SIG-M5 (cell line): ENCODE data around the gene STXBP4.

ENCODE experiments used
- DNase-seq: peaks from one replicate; lab custom pipeline; 2025; lab: John Stamatoyannopoulos, UW

The STXBP4 gene

GRCh38 chr17:54971147-54971546, 2.6 kb downstream of the STXBP4 start:
- DNase-seq = no peak

GRCh38 chr17:54971901-54972300, 3.3 kb downstream of the STXBP4 start:
- no peak for DNase-seq

DNA sequence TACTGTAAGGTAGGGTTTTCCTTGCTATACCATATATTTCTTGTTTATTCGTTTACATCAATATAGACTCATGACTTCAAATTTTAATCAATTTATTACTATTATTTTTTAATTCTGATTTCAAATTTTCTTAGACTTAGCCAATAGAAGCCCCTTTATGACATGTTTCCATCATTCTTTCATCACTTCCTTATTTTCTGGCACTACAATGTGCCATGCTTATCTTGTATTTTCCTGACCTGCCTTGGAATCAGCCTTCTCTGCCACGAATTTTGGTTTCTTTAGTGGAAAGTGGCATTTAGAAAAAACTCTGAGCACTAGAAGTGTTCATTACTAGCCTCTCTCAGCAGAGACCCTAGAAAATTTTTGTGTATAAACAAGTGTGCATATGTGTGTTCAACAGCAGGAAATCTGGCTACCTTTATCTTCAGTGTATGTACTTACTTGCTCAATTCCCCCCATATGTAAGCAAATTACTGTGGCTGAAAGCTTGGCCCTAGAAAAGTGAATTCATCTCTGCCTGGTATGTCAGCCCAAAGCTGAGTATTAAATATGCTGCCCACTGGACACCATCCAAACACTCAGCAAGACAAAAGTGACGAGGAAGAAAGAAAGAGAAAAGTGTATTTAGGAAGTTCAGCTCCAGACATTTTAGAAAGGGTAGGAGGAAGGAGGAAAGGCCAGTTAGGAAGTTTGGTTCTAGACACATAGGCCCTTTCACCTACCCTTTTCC, 4.0 kb downstream of the STXBP4 start:
- DNase-seq = no peak

- DNase-seq = no peak
These were observed 6.2 kb downstream of the STXBP4 start for GRCh38 chr17:54974759-54975158.

DNA sequence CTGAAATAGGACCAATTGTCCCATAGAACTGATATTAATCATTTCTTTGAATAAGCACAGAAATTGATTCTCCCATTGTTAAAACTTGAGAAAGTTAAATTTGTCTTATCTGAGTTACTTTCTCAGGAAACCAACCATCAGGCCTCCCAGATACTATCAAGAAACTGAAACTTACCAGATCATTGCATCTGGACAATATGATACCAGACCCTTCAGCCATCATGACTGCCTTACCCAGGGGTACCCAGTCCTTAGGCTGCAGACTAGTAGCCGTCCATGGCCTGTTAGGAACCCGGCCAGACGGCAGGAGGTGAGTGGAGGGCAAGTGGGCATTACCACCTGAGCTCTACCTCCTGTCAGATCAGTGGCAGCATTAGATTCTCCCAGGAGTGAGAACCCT, 7.8 kb downstream of the STXBP4 start:
- DNase-seq = no peak

GRCh38 chr17:54977744-54978143, 9.2 kb downstream of the STXBP4 start:
- DNase-seq = no peak

DNA sequence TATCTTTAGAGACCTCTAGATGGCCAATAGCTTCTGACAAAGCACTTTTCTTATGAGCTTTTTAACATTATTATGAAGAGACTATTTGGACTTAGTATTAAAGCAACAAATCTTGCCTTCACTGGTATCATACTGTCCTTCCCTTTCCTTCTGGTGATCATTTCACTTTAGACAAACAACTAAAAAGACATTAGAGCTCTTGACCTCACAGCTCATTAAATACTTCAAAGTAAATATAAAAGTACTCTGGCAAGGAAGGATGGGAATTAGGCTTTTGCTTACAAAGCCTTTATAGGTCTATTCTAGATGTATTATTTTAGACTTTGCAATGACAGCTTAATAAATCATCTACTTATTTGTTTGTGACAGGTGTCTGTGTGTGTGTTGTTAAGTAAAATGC, 11.1 kb downstream of the STXBP4 start:
- no peak for DNase-seq

- no peak for DNase-seq
These were observed 11.8 kb downstream of the STXBP4 start for GRCh38 chr17:54980375-54980774.

DNA sequence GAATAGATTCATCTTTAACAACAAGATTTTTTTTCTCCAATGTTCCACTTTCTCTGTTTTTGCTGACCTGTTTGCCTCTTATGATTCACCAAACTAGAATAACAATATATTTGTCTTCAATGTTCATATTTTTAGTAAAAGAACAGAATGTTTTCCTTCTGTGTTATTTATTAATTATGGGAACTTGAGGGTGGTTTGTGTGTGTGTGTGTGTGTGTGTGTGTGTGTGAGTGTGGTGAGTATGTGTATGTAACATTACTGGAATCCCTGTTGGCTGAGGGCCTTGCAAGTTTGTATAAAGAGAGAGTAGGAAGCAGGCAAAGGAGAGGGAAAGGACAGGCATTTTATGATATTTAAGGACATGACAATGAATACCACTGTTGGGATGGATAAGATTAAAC, 13.8 kb downstream of the STXBP4 start:
- no peak for DNase-seq

- no peak for DNase-seq
These were observed 14.7 kb downstream of the STXBP4 start for GRCh38 chr17:54983260-54983659.

- DNase-seq = no peak
These were observed 16.9 kb downstream of the STXBP4 start for GRCh38 chr17:54985476-54985875.

DNA sequence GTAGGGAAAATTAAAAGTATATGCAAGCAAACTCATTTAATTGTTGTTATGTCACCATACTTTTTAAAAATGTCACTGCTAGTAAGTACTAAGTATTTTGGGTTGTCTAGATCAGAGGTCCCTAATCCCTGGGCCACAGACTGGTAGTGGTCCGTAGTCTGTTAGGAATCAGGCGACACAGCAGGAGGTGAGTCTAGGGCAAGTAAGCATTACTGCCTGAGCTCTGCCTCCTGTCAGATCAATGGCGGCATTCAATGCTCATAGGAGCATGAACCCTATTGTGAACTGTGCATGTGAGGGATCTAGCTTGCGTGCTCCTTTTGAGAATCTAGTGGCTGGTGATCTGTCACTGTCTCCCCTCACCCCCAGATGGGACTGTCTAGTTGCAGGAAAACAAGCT, 21.6 kb downstream of the STXBP4 start:
- DNase-seq = no peak

- DNase-seq = no peak
These were observed 23.0 kb downstream of the STXBP4 start for GRCh38 chr17:54991567-54991966.

GRCh38 chr17:54992797-54993639, 24.5 kb downstream of the STXBP4 start:
- DNase-seq = no peak

GRCh38 chr17:54996441-54996840, 27.9 kb downstream of the STXBP4 start:
- DNase-seq = no peak

- no peak for DNase-seq
These were observed 33.9 kb downstream of the STXBP4 start for GRCh38 chr17:55002458-55002857.

GRCh38 chr17:55004484-55004883, 35.9 kb downstream of the STXBP4 start:
- DNase-seq = no peak

GRCh38 chr17:55005520-55005919, 37.0 kb downstream of the STXBP4 start:
- no peak for DNase-seq

DNA sequence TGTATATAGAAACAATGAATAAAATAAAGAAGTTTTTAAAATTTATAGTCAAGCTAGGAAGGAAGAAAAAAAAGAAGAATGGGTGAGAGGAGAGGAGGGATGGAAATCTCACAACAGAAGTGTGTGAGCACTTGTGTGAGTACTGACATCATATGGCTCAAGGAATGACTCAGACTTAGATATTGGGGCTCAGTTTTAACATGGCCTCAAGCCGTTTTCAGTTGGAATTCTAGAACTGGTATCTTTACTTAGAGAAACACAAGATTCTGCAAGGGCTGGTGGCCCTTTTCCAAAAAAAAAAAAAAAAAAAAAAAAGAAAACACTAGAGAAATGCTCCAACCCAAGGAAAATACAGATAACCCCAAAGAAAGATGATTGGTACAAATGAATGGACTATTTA, 55.1 kb downstream of the STXBP4 start:
- DNase-seq = no peak

DNA sequence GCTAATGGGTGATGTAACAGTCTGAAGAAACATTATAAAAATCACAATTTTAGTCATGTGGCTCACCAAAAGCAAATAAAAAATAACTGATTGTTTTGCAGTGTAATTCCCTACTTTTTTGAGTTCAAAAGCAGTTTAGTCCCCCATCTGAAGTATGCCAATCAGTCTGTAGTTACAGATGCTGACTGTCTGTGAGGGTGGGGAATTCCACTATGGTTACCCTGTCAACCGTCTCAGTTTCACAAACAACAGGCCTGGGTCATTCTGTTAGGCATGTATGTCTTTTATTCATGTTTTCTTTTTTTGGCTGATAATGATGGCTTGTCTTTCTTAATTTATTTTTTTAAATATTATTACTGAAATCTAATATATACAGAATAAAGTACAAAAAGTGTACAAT, 69.3 kb downstream of the STXBP4 start:
- DNase-seq = no peak

DNA sequence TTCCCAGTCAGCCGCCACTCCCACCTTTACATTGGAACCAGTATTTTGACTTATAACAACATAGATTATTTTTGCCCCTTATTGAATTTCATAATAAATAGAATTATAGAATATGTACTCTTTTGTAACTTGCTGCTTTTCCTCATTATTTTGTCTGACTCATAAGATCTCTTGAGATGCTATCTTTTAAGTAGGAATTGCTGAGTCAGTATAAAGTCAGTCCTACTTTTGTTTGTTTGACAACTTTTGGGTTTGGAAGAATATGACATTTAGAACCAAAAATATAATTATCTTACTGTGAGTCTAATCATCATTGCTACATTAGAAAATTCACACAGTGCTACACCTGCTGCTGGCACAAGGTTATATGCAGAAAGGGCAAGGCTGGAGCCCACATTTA, 69.7 kb downstream of the STXBP4 start:
- no peak for DNase-seq

- no peak for DNase-seq
These were observed 72.0 kb downstream of the STXBP4 start for GRCh38 chr17:55040611-55041010.

DNA sequence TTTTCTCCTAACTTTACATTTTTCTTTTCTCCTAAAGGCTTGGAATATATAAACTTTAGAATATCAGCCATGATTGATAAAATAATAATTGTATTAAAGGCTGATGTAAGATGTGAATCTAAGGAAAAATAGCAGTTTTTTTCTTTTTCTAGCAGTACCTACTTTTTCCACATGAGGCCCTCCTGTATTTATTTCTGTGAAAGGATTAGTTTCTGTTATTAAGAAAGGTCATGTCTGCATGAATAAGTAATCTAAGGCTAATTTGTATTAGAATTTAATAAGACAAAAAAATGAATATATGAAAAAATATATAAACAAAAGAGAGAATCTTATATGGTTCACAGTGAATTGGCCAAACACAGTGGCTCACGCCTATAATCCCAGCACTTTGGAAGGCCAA, 85.3 kb downstream of the STXBP4 start:
- no peak for DNase-seq

DNA sequence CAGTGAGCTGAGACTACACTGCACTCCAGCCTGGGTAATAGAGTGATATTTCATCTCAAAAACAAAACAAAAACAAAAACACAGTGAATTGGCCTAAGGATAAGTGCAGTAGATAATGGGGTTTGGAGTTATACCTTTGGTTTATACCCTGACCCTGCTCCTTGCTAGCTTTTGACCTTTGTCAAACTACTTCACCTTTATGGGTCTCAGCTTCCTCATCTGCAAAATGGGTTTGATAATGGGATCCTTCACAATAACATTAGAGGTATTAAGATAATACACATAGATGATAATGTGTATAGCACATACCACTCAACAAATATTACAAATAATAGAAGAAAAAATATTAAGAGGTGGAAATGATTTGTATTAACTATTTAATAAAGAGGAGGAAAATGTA, 85.9 kb downstream of the STXBP4 start:
- no peak for DNase-seq
